D721Med (cell line): ENCODE measurements around the gene UBIAD1.
"Not testable (repeated sequence)": the region's sequence is repeated elsewhere in the genome, so short reads cannot be mapped to it uniquely, and the experiment has no call there.

Experiments
- DNase-seq: peaks from one replicate; pipeline ENCODE4 v3.0.0; 2011; ENCODE audit warnings: low spot score; ENCODE audit not compliant: insufficient read length
- FAIRE-seq: peaks from 2 replicates; lab custom pipeline; 2011; peaks lifted over from hg19 to GRCh38; lab: Jason Lieb, UNC
- TF ChIP-seq, protein P1 (sequence below): IDR thresholded peaks from 2 replicates; pipeline ENCODE4 v1.5.1; 2012; ENCODE audit warnings: mild to moderate bottlenecking, control low read depth; ENCODE audit not compliant: insufficient read depth; ENCODE audit errors: missing control alignments

UBIAD1 gene

DNA sequence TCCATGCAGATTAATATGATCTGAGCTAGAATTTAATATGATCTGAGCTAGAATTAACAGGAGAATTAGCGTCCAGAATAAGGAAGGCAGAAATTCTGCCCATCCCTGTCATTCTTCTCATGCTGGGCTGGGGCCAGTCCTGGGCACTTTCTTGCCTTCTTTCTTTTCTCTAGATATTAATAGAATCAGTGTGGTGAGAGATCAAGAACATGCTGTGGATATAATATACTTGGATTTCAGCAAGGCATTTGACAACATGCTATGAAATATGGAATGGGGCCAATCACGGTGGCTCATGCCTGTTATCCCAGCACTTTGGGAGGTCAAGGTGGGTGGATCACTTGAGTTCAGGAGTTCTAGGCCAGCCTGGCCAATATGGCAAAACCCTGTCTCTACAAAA lies 18.1 kb downstream of the UBIAD1 start:
- DNase-seq (no peak), FAIRE-seq (no peak)
- TF ChIP-seq, protein P1, sequence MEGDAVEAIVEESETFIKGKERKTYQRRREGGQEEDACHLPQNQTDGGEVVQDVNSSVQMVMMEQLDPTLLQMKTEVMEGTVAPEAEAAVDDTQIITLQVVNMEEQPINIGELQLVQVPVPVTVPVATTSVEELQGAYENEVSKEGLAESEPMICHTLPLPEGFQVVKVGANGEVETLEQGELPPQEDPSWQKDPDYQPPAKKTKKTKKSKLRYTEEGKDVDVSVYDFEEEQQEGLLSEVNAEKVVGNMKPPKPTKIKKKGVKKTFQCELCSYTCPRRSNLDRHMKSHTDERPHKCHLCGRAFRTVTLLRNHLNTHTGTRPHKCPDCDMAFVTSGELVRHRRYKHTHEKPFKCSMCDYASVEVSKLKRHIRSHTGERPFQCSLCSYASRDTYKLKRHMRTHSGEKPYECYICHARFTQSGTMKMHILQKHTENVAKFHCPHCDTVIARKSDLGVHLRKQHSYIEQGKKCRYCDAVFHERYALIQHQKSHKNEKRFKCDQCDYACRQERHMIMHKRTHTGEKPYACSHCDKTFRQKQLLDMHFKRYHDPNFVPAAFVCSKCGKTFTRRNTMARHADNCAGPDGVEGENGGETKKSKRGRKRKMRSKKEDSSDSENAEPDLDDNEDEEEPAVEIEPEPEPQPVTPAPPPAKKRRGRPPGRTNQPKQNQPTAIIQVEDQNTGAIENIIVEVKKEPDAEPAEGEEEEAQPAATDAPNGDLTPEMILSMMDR, result no peak

DNA sequence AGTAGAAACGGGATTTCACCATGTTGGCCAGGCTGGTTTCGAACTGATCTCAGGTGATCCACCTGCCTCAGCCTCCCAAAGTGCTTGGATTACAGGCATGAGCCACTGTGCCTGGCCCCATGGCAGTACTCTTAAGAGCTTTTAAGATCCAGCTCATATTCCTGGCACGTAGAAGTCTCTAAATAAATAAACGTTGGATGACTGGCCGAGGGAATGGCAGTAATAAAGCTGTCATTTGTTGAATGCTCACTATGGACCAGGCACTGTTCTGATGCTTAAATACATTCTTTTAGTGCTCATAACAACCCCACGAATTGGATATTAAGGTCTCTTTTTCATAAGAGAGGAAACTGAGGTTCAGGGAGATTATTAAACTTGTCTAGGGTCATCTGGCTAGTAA lies 20.9 kb downstream of the UBIAD1 start:
- DNase-seq (no peak), FAIRE-seq (no peak)
- TF ChIP-seq, protein P1, result no peak

DNA sequence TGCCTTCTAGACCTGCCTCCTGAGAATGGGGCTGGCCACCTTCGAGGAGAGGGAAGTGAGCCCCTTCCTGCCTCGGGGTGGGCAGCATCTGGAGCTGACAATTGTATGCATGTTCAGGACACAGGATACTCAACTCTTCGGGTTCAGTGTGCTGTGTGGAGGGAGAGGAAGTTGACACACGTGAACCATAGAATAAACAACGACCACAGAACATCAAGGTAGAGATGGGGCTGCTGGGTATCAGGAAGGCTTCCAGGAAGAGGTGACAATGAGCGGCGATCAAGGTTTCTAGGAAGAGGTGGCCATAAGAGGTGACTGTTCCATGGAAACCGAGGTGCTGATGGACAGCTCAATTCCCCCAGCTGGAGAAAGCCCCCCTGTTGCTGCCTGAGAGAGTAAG lies 22.0 kb downstream of the UBIAD1 start:
- DNase-seq (no peak), FAIRE-seq (no peak)
- TF ChIP-seq, protein P1, result no peak

DNA sequence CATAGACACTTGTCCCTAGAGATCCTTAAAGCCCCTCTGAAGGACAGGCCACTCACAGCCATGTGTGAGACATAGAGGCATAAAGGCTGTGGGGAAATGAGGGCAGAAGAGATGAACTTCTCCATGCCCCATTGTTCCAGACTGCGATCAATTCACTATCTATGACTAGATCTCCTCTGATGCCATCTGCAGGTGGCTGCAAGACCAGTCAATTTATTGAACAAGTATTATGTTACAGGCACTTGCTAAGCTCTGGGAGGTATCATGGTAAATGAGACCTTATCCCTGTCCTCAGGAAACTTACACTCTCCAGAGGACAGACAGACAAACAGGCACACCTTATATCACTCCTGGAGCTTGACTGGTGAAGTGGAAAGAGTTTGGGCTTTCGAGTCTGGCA lies 22.9 kb downstream of the UBIAD1 start:
- DNase-seq, result no peak
- TF ChIP-seq, protein P1, result no peak
- no peak for FAIRE-seq

DNA sequence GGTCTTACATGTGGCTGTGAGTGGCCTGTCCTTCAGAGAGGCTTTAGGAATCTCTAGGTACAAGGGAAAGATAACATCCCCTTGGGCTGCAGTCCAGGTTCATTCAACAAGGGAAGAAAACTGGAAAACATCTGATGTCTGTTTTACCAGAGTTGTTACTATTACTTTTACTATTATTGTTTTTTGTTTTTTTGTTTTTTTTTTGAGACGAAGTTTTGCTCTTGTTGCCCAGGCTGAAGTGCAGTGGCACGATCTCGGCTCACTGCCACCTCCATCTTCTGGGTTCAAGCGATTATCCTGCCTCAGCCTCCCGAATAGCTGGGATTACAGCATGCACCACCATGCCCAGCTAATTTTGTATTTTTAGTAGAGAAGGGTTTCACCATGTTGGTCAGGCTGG lies 24.8 kb downstream of the UBIAD1 start:
- not testable (repeated sequence) for DNase-seq, FAIRE-seq

DNA sequence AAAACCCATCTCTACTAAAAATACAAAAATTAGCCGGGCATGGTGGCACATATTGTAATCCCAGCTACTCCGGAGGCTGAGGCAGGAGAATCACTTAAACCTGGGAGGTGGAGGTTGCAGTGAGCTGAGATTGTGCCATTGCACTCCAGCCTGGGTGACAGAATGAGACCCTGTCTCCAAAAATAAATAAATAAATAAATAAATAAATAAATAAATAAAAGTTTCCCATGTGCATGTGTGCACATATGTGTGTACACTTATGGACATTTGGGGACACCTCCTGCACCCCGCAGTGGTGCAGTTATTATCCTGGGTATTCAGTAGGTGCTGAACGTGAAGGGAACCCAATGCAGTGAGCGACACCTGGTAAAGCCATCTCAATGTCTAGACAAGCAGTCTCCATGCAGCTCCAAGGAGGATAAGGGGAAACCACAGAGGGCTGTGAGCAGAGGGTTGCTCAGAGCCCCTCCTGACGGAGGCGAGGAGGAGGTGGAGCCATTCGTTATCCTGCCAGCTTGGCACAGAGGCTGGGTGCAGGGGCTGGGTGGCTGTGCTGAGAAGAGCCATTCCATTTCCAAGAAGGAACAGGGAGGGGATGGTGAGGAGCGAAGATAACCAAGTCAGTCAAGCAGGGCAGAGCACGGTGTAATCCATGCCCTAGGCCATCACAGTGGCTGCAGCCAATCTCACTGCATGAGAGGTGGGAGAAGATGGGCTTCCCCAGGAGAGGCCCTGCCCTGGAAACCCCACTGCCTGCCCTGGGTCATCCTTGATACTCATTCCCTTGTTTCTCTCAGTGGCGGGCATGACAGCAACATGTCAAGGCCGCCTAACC lies 25.6 kb downstream of the UBIAD1 start:
- DNase-seq (peak; percentile 35), FAIRE-seq (no peak)
- TF ChIP-seq, protein P1, result no peak

DNA sequence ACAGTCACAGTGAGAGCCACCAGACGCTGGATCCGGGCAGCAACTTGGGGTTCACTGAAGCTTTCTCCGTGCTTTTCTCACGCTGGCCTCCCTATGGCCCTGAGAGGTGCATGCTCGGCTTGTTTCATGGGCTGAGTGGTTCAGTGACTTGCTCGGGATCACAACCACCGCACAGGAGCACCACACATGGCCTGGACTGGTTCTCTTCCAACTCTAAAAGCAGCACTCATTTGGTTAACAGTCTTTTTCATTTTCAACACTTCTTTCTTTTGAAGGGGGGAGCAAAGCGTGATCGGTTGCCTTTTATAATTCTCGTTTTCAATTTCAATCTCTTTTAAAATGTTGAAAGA lies 26.2 kb downstream of the UBIAD1 start:
- TF ChIP-seq, protein P1, result no peak
- no peak for DNase-seq
- no peak for FAIRE-seq
